HL-60 (cell line): ENCODE measurements around the gene COX7B2.

Experiments
- DNase-seq, 2 experiments: peaks; one replicate each; pipeline ENCODE4 v3.0.0-alpha.2; 2010 to 2020; ENCODE audit warnings: low read depth in 1 of 2, low spot score in 1 of 2
- H3K27ac ChIP-seq: fragments of 250-450 bp; sonication (Bioruptor Pico); replicated peaks from 2 replicates; pipeline ENCODE4 v1.5.1; 2020; ENCODE audit warnings: mild to moderate bottlenecking, moderate library complexity
- H3K27me3 ChIP-seq: fragments of 250-450 bp; sonication (Bioruptor Pico); 2 replicates; pipeline ENCODE4 v1.5.1; 2021; ENCODE audit warnings: mild to moderate bottlenecking, moderate library complexity; ENCODE audit not compliant: insufficient read depth, poor library complexity, severe bottlenecking
- H3K4me3 ChIP-seq: replicated peaks from 2 replicates; pipeline ENCODE4 v1.5.1; 2011; ENCODE audit warnings: mild to moderate bottlenecking, control low read depth, low read length; ENCODE audit not compliant: insufficient read depth
- CTCF ChIP-seq: IDR thresholded peaks from one replicate; pipeline ENCODE4 v1.5.1; 2011; ENCODE audit warnings: low read length, control low read depth, inconsistent platforms; ENCODE audit not compliant: insufficient read depth
- GABPA ChIP-seq: IDR thresholded peaks from 2 replicates; pipeline ENCODE4 v1.6.1; 2012; ENCODE audit warnings: low read depth
- POLR2AphosphoS5 ChIP-seq: IDR thresholded peaks from 2 replicates; pipeline ENCODE4 v1.6.1; 2012; ENCODE audit warnings: low read depth
- REST ChIP-seq: IDR thresholded peaks from 2 replicates; pipeline ENCODE4 v1.6.1; 2012; ENCODE audit warnings: low read depth; ENCODE audit not compliant: insufficient replicate concordance
- SPI1 ChIP-seq: IDR thresholded peaks from 2 replicates; pipeline ENCODE4 v1.6.1; 2012; ENCODE audit warnings: low read depth, mild to moderate bottlenecking, borderline replicate concordance

COX7B2 gene

GRCh38 chr4:46954643-46955042 is 45.6 kb upstream of the COX7B2 start:
- no peak for TF ChIP-seq REST
- TF ChIP-seq SPI1, result no peak
- no peak for TF ChIP-seq GABPA
- TF ChIP-seq CTCF, result no peak
- no peak for TF ChIP-seq POLR2AphosphoS5
- no peak overlapping the region for H3K27ac ChIP-seq
- no peak for DNase-seq
- H3K27me3 ChIP-seq, result no peaks in the 10 kb centered on the region
- H3K4me3 ChIP-seq, result no peak overlapping the region

- no peak overlapping the region for H3K4me3 ChIP-seq
- no peak for TF ChIP-seq SPI1
- TF ChIP-seq REST, result no peak
- TF ChIP-seq POLR2AphosphoS5, result no peak
- no peak for TF ChIP-seq GABPA
- TF ChIP-seq CTCF, result no peak
- DNase-seq, result no peak
- no peaks in the 10 kb centered on the region for H3K27me3 ChIP-seq
- no peak overlapping the region for H3K27ac ChIP-seq
Measured at GRCh38 chr4:46953564-46953963, 44.5 kb upstream of the COX7B2 start.

GRCh38 chr4:46952451-46952850 is 43.4 kb upstream of the COX7B2 start:
- TF ChIP-seq GABPA (no peak), CTCF (no peak), SPI1 (no peak), POLR2AphosphoS5 (no peak), REST (no peak)
- DNase-seq, result no peak
- no peak overlapping the region for H3K4me3 ChIP-seq
- no peaks in the 10 kb centered on the region for H3K27me3 ChIP-seq
- no peak overlapping the region for H3K27ac ChIP-seq
